H9 (cell line): ENCODE measurements around the gene CD9. TPM values are rescaled to one million over a fixed set of nuclear protein-coding genes. Genes with fewer than 3 reads are reported as not detected.

Source experiments
- DNase-seq: peaks from one replicate; pipeline ENCODE4 v3.0.0-alpha.2; 2017
- H2AFZ ChIP-seq: one replicate; pipeline ENCODE4 v1.6.1; 2013; ENCODE audit warnings: mild to moderate bottlenecking, low read length, control low read depth, moderate library complexity
- H2AK5ac ChIP-seq: 2 replicates; pipeline ENCODE4 v1.6.1; 2013; ENCODE audit warnings: low read length, control low read depth, mixed read lengths; ENCODE audit not compliant: insufficient read length
- H2BK120ac ChIP-seq: one replicate; pipeline ENCODE4 v1.6.1; 2013; ENCODE audit warnings: low read depth, mild to moderate bottlenecking, low read length, control low read depth, inconsistent platforms; ENCODE audit not compliant: poor library complexity, severe bottlenecking
- H2BK12ac ChIP-seq: 2 replicates; pipeline ENCODE4 v1.6.1; 2013; ENCODE audit warnings: low read length, control low read depth, mixed read lengths, low read depth; ENCODE audit not compliant: insufficient read length
- H2BK15ac ChIP-seq: 2 replicates; pipeline ENCODE4 v1.6.1; 2013; ENCODE audit warnings: low read depth, low read length, control low read depth
- H2BK20ac ChIP-seq: one replicate; pipeline ENCODE4 v1.6.1; 2013; ENCODE audit warnings: low read depth, mild to moderate bottlenecking, low read length, control low read depth, inconsistent platforms; ENCODE audit not compliant: poor library complexity, severe bottlenecking
- H2BK5ac ChIP-seq: 2 replicates; pipeline ENCODE4 v1.6.1; 2013; ENCODE audit warnings: low read length, control low read depth, mixed read lengths; ENCODE audit not compliant: insufficient read length
- H3K14ac ChIP-seq: 2 replicates; pipeline ENCODE4 v1.6.1; 2013; ENCODE audit warnings: low read length, control low read depth; ENCODE audit not compliant: insufficient read depth
- H3K18ac ChIP-seq: 2 replicates; pipeline ENCODE4 v1.6.1; 2013; ENCODE audit warnings: low read depth, mild to moderate bottlenecking, mixed read lengths, low read length, control low read depth; ENCODE audit not compliant: insufficient read length
- H3K23ac ChIP-seq: 2 replicates; pipeline ENCODE4 v1.6.1; 2013; ENCODE audit warnings: low read length, control low read depth, mixed read lengths, low read depth; ENCODE audit not compliant: insufficient read length
- H3K23me2 ChIP-seq: 2 replicates; pipeline ENCODE4 v1.6.1; 2013; ENCODE audit warnings: low read depth, mild to moderate bottlenecking, mixed read lengths, low read length, control low read depth; ENCODE audit not compliant: insufficient read length, poor library complexity, severe bottlenecking
- H3K27ac ChIP-seq: 2 replicates; pipeline ENCODE4 v1.5.1; 2013; ENCODE audit warnings: low read length, control low read depth, mixed read lengths, low read depth; ENCODE audit not compliant: insufficient read length
- H3K27me3 ChIP-seq: 2 replicates; pipeline ENCODE4 v1.6.1; 2013; ENCODE audit warnings: low read length, control low read depth, inconsistent platforms; ENCODE audit not compliant: insufficient read depth
- H3K4ac ChIP-seq: 2 replicates; pipeline ENCODE4 v1.6.1; 2013; ENCODE audit warnings: low read depth, mild to moderate bottlenecking, control low read depth, inconsistent platforms, low read length, moderate library complexity
- H3K4me1 ChIP-seq: 2 replicates; pipeline ENCODE4 v1.6.1; 2013; ENCODE audit warnings: low read length, control low read depth, inconsistent platforms; ENCODE audit not compliant: insufficient read depth
- H3K4me2 ChIP-seq: 2 replicates; pipeline ENCODE4 v1.6.1; 2013; ENCODE audit warnings: low read length, control low read depth, mixed read lengths; ENCODE audit not compliant: insufficient read length, insufficient read depth
- H3K56ac ChIP-seq: 2 replicates; pipeline ENCODE4 v1.6.1; 2013; ENCODE audit warnings: low read depth, mild to moderate bottlenecking, mixed read lengths, low read length, control low read depth; ENCODE audit not compliant: insufficient read length
- H3K79me1 ChIP-seq: 2 replicates; pipeline ENCODE4 v1.6.1; 2013; ENCODE audit warnings: low read depth, mild to moderate bottlenecking, moderate library complexity, low read length, control low read depth, inconsistent platforms; ENCODE audit not compliant: insufficient read depth, poor library complexity, severe bottlenecking
- H3K79me2 ChIP-seq: 2 replicates; pipeline ENCODE4 v1.6.1; 2013; ENCODE audit warnings: low read length, control low read depth, inconsistent platforms; ENCODE audit not compliant: insufficient read depth
- H3K9ac ChIP-seq: 2 replicates; pipeline ENCODE4 v1.6.1; 2013; ENCODE audit warnings: low read length, control low read depth, mixed read lengths; ENCODE audit not compliant: insufficient read length; ENCODE audit errors: extremely low read depth
- H3K9me3 ChIP-seq: one replicate; pipeline ENCODE4 v1.6.1; 2013; ENCODE audit warnings: low read depth, low read length, inconsistent platforms; ENCODE audit not compliant: control insufficient read depth
- H3T11ph ChIP-seq: one replicate; pipeline ENCODE4 v1.6.1; 2013; ENCODE audit warnings: mild to moderate bottlenecking, low read length, control low read depth, inconsistent platforms
- H4K20me1 ChIP-seq: one replicate; pipeline ENCODE4 v1.6.1; 2013; ENCODE audit not compliant: control insufficient read depth, insufficient read length, insufficient read depth
- H4K5ac ChIP-seq: 2 replicates; pipeline ENCODE4 v1.6.1; 2013; ENCODE audit warnings: low read depth, mild to moderate bottlenecking, mixed read lengths, low read length, control low read depth; ENCODE audit not compliant: insufficient read length
- H4K8ac ChIP-seq: replicated peaks from 2 replicates; pipeline ENCODE4 v1.6.1; 2013; ENCODE audit warnings: low read length, control low read depth, mixed read lengths, low read depth; ENCODE audit not compliant: insufficient read length
- H4K91ac ChIP-seq: 2 replicates; pipeline ENCODE4 v1.6.1; 2013; ENCODE audit warnings: low read depth, mild to moderate bottlenecking, moderate library complexity, mixed read lengths, low read length, control low read depth; ENCODE audit not compliant: insufficient read length
- H3K27ac Mint-ChIP-seq, 3 experiments: 2 replicates in 2 of 3; 3 replicates in 1 of 3; pipeline ENCODE4 v1.8.0; 2020 to 2021; ENCODE audit warnings: mixed read lengths in 3 of 3, mild to moderate bottlenecking in 1 of 3, moderate library complexity in 1 of 3
- H3K27me3 Mint-ChIP-seq: 2 replicates; pipeline ENCODE4 v1.8.0; 2021; ENCODE audit warnings: low read depth, mild to moderate bottlenecking, moderate library complexity, mixed read lengths
- H3K36me3 Mint-ChIP-seq, 3 experiments: 2 replicates in 2 of 3; 3 replicates in 1 of 3; pipeline ENCODE4 v1.8.0; 2020 to 2021; ENCODE audit warnings: low read depth in 3 of 3, mixed read lengths in 3 of 3; ENCODE audit not compliant: insufficient read depth in 1 of 3
- H3K4me1 Mint-ChIP-seq, 2 experiments: 2 replicates each; pipeline ENCODE4 v1.8.0; 2020; ENCODE audit warnings: mixed read lengths in 2 of 2
- H3K4me3 Mint-ChIP-seq, 2 experiments: 2 replicates in 1 of 2; 3 replicates in 1 of 2; pipeline ENCODE4 v1.8.0; 2020 to 2021; ENCODE audit warnings: mild to moderate bottlenecking in 2 of 2, mixed read lengths in 2 of 2, moderate library complexity in 1 of 2
- H3K9me3 Mint-ChIP-seq, 2 experiments: 2 replicates in 1 of 2; 3 replicates in 1 of 2; pipeline ENCODE4 v1.8.0; 2020; ENCODE audit warnings: mild to moderate bottlenecking in 2 of 2, mixed read lengths in 2 of 2, moderate library complexity in 1 of 2
- CTCF ChIP-seq: fragments of 200-600 bp; sonication (generic); conservative IDR thresholded peaks from 3 replicates; pipeline ENCODE4 v1.8.0; 2021; ENCODE audit warnings: antibody characterized with exemption, mild to moderate bottlenecking
- WGBS: extraction: QIAGEN DNeasy Blood & Tissue Kit; methylation state at CpG from one replicate; pipeline ENCODE4 v1.1.7; 2013; ENCODE audit warnings: missing lambda C conversion rate, low lambda C conversion rate, mixed read lengths; ENCODE audit not compliant: insufficient read length; ENCODE audit errors: extremely low coverage; 5-methylcytosine and 5-hydroxymethylcytosine counted together
- total RNA-seq: library from RNA; stranded (reverse); gene quantifications from 2 replicates; pipeline ENCODE4 v1.2.1, GENCODE V29; 2021

CD9 gene
- total RNA-seq, 1 experiment from 2014 or later, result 132 TPM

GRCh38 chr12:6165395-6165794 lies 34.8 kb upstream of the CD9 start:
- no CpG with 5 or more reads among the region's 2 CpGs for WGBS
- H4K8ac ChIP-seq, result no peak overlapping the region
- H3K27me3 ChIP-seq, result no peaks in the 10 kb centered on the region
- no peak overlapping the region for H3K14ac ChIP-seq
- H3K23ac ChIP-seq, result no peak overlapping the region
- no peak overlapping the region for H3K4ac ChIP-seq
- Mint-ChIP-seq H3K4me1 (peaks cover 7 to 8% of the 10 kb centered on the region in 2 experiments; a peak in 3 of 4 replicates), H3K27ac (no peak overlapping the region), H3K9me3 (no peaks in the 10 kb centered on the region), H3K36me3 (no peaks in the 10 kb centered on the region), H3K4me3 (no peak overlapping the region), H3K27me3 (peaks cover 4% of the 10 kb centered on the region)
- no peak overlapping the region for H4K5ac ChIP-seq
- H3K9me3 ChIP-seq, result no peaks in the 10 kb centered on the region
- no peak overlapping the region for H3T11ph ChIP-seq
- H3K23me2 ChIP-seq, result no peaks in the 10 kb centered on the region
- no peak overlapping the region for H3K27ac ChIP-seq
- no peak overlapping the region for H3K18ac ChIP-seq
- DNase-seq, result no peak
- H2BK5ac ChIP-seq, result no peak overlapping the region
- no peak overlapping the region for H2BK12ac ChIP-seq
- no peak overlapping the region for H2BK120ac ChIP-seq
- H3K56ac ChIP-seq, result no peak overlapping the region
- H3K79me1 ChIP-seq, result no peaks in the 10 kb centered on the region
- H2AFZ ChIP-seq, result no peak overlapping the region
- H4K20me1 ChIP-seq, result no peaks in the 10 kb centered on the region
- H3K4me2 ChIP-seq, result no peak overlapping the region
- no peak overlapping the region for H3K9ac ChIP-seq
- no peak overlapping the region for H2BK20ac ChIP-seq
- no peaks in the 10 kb centered on the region for H3K79me2 ChIP-seq
- no peak overlapping the region for H4K91ac ChIP-seq
- no peaks in the 10 kb centered on the region; the same call in 1 of the 2 replicates for H3K4me1 ChIP-seq
- TF ChIP-seq CTCF, result no peak
- no peak overlapping the region for H2BK15ac ChIP-seq
- no peak overlapping the region for H2AK5ac ChIP-seq
